BLaER1 (cell line): ENCODE results near the gene HOXD8.

Experiments
- H3K27ac ChIP-seq: shearing (Covaris generic); formaldehyde crosslinking; 2 replicates; pipeline ENCODE4 v1.8.1; 2022
- H3K27me3 ChIP-seq: shearing (Covaris generic); formaldehyde crosslinking; 2 replicates; pipeline ENCODE4 v1.8.1; 2022
- H3K36me3 ChIP-seq: shearing (Covaris generic); formaldehyde crosslinking; 2 replicates; pipeline ENCODE4 v1.8.1; 2022
- H3K4me1 ChIP-seq: shearing (Covaris generic); formaldehyde crosslinking; 2 replicates; pipeline ENCODE4 v1.8.1; 2022
- H3K4me2 ChIP-seq: shearing (Covaris generic); formaldehyde crosslinking; 2 replicates; pipeline ENCODE4 v1.8.1; 2022
- H3K4me3 ChIP-seq: shearing (Covaris generic); formaldehyde crosslinking; 2 replicates; pipeline ENCODE4 v1.8.1; 2022
- H3K9ac ChIP-seq: shearing (Covaris generic); formaldehyde crosslinking; 2 replicates; pipeline ENCODE4 v1.8.1; 2022
- H3K9me3 ChIP-seq: shearing (Covaris generic); formaldehyde crosslinking; 2 replicates; pipeline ENCODE4 v1.8.1; 2022
- H4K20me1 ChIP-seq: shearing (Covaris generic); formaldehyde crosslinking; 2 replicates; pipeline ENCODE4 v1.8.1; 2022
- Cebpa-rat ChIP-seq: shearing (Covaris generic); IDR thresholded peaks from 2 replicates; pipeline ENCODE4 v1.8.1; 2022

HOXD8 gene

GRCh38 chr2:176084611-176085119 lies 44.8 kb upstream of the HOXD8 start:
- Histone ChIP-seq H3K4me3 (no peak overlapping the region), H4K20me1 (peaks cover 83% of the 10 kb centered on the region), H3K36me3 (no peaks in the 10 kb centered on the region), H3K27me3 (peaks cover 100% of the 10 kb centered on the region), H3K9ac (no peak overlapping the region), H3K27ac (no peak overlapping the region), H3K4me1 (0 out of 2 replicates have a peak, but pooled peaks cover 2% of the 10 kb centered on the region), H3K4me2 (no peak overlapping the region), H3K9me3 (peaks cover 67% of the 10 kb centered on the region)
- no peak for TF ChIP-seq Cebpa-rat

DNA sequence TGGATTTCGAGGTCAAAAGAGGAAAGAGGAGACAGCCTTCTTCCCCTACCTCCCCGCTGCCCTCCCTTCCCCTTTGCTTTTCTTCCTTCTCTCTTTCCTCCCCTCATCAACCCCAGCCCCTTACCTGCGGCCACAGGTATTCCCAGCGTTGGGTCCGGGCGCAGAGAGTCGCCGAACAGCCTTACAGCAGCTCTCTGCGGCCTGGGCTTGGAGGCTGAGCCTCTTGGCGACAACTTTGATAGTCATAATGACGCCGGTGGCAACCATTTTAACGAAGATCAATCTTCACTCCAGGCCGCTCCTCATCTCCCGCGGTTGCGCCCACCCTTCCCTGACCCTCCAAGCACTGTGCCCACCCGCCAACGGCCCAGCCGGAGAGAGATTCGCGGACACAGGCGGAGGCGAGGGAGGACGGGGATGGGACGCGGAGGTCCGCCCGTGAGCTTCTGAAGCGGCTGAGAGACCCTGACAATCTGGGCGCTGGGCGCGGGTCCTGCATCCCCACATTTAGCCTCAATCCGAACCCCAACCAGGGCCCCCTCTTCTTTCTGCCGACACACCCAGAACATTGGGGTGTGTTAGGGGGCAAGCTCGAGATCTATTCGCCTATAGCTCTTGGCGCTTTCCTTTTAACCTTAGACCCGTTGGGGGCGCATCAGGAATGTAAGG lies 44.3 kb upstream of the HOXD8 start:
- Histone ChIP-seq H3K9me3 (peaks cover 61% of the 10 kb centered on the region), H3K36me3 (no peaks in the 10 kb centered on the region), H3K9ac (no peak overlapping the region), H4K20me1 (peaks cover 86% of the 10 kb centered on the region), H3K27ac (no peak overlapping the region), H3K4me3 (no peak overlapping the region), H3K27me3 (peaks cover 100% of the 10 kb centered on the region), H3K4me2 (no peak overlapping the region), H3K4me1 (no peaks in the 10 kb centered on the region)
- TF ChIP-seq Cebpa-rat = no peak

DNA sequence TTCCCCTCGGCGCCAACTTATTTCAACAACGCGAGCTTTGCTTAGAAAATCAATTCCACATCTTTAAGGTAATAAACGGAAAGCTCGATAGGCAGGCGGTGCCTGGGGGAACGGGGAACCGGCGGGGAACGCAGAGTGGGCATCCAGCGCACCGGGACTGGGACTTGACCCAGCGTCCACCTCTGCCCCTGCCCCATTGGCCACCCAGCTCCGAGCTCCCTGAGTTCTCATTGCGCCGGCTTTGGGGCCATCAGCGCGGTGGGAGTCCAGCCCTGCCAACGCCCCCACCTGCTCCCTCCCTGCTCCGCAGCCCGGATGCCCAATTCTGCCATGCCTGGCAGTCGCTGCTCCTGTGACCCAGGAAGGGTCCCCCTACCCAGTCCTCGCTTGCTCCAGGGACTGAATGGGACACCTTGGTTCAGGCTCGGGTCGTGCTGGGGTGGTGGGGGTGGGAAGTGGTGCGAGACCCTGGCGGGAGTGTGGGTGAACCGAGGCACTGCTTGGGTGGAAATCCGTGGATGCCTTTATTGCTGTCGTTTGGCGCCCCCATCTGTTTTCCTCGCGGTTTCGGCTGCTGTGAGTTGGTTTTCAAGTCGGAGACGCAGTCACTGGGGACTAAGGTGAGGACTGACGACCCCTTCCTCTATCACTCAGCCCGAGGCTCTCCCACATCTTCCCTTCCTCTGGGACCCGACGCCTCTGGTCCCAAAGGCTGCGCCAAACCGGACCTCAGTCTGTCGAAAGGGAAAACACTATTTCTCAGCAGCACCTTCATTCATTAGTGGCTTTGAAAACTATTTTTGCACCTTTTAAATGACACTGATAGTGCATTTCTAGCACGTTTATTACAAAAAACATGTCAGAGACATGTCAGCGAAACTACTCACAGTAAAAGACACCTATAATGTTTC lies 43.4 kb upstream of the HOXD8 start:
- H3K4me2 ChIP-seq = no peak overlapping the region
- H3K27me3 ChIP-seq = peaks cover 100% of the 10 kb centered on the region
- no peaks in the 10 kb centered on the region for H3K4me1 ChIP-seq
- no peaks in the 10 kb centered on the region for H3K36me3 ChIP-seq
- H3K4me3 ChIP-seq = no peak overlapping the region
- H3K9me3 ChIP-seq = peaks cover 53% of the 10 kb centered on the region
- no peak overlapping the region for H3K9ac ChIP-seq
- no peak for TF ChIP-seq Cebpa-rat
- peaks cover 87% of the 10 kb centered on the region for H4K20me1 ChIP-seq
- no peak overlapping the region for H3K27ac ChIP-seq

DNA sequence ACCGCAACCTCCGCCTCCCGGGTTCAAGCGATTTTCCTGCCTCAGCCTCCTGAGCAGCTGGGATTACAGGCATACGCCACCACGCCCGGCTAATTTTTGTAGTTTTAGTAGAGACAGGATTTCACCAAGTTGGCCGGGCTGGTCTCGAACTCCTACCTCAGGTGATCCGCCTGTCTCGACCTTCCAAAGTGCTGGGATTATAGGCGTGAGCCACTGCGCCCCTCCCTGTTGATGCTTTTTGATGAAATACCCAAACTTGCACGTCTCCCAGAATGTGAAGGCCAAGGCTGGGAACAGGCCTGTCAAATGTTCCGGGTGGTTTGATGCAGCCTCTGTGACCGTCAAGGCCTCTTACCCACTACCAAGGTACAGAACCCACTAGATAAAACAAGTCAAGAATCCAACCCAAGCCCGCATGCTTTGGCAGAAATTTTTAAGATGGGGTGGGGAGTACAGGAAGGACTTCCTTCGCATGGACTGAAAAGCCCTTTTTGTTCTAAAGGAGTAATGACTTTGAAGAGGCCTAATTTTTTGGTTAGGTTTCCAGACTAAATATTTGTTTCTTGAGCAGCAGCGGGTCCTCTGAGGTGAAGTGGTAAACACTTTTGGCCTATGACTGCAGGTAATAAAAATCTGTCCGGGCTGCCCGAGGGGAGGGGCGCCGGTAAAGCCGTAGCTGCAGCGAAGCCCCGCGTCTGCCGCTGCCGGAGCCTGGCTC lies 42.0 kb upstream of the HOXD8 start:
- H3K9ac ChIP-seq = no peak overlapping the region
- H3K4me2 ChIP-seq = no peak overlapping the region
- H3K4me3 ChIP-seq = no peak overlapping the region

DNA sequence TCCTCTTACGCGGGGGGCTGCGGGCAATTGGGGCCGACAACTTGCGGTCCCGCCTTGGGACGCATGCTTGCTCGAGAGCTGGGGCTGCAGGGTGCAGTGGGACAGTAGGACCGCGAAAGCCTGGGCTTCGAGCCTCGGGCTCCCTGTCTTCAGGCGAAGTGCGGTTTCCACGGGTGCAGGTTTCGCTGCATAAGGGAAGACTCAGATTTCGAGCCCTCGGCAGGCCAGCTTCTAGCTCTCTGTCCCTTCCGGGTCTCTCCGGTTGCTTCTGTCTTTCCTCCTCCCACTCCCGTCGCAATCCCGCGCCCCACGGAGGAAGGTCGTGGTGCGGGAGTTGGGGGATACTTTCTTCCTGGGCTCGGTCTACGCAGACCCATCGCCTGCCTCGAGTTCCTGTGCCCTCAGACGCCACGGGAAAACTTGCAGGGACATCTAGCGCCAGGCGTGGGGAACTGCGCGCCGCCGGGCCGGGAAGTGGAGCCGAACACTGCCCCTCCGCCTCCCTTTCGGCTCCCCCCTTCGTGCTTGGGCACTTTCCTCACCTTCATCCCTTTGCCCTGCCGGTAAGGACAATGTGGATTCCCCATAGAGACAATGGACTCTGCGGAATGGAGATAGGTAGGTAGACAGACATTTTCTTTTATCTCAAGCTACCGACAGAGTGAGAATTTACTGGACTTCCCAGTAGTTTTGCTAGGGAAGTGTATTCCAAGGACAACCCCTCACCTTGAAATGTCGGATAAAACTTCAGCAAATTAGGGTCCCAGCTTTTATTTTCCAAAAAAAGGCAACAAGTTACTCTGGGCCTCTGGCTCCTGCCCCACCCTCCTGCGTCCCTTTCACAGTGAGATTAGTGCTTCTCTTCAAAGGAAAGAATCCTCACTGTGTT lies 41.2 kb upstream of the HOXD8 start:
- no peak overlapping the region for H3K27ac ChIP-seq
- TF ChIP-seq Cebpa-rat = no peak
- H3K36me3 ChIP-seq = no peaks in the 10 kb centered on the region
- no peaks in the 10 kb centered on the region for H3K4me1 ChIP-seq
- peaks cover 97% of the 10 kb centered on the region for H4K20me1 ChIP-seq
- H3K4me3 ChIP-seq = no peak overlapping the region
- H3K4me2 ChIP-seq = no peak overlapping the region
- H3K27me3 ChIP-seq = peaks cover 100% of the 10 kb centered on the region
- peaks cover 46% of the 10 kb centered on the region for H3K9me3 ChIP-seq
- H3K9ac ChIP-seq = no peak overlapping the region

More for the DNA sequence above, 42.0 kb upstream of the HOXD8 start:
- Histone ChIP-seq H3K9me3 (peaks cover 46% of the 10 kb centered on the region), H3K4me1 (no peaks in the 10 kb centered on the region), H4K20me1 (peaks cover 95% of the 10 kb centered on the region), H3K36me3 (no peaks in the 10 kb centered on the region), H3K27ac (no peak overlapping the region), H3K27me3 (peaks cover 100% of the 10 kb centered on the region)
- no peak for TF ChIP-seq Cebpa-rat

- H3K27ac ChIP-seq = no peak overlapping the region
- peaks cover 97% of the 10 kb centered on the region for H4K20me1 ChIP-seq
- peaks cover 42% of the 10 kb centered on the region for H3K9me3 ChIP-seq
- H3K9ac ChIP-seq = no peak overlapping the region
- H3K36me3 ChIP-seq = no peaks in the 10 kb centered on the region
- peaks cover 100% of the 10 kb centered on the region for H3K27me3 ChIP-seq
- no peak overlapping the region for H3K4me2 ChIP-seq
- no peak for TF ChIP-seq Cebpa-rat
- H3K4me3 ChIP-seq = no peak overlapping the region
- H3K4me1 ChIP-seq = no peaks in the 10 kb centered on the region
These were observed 40.3 kb upstream of the HOXD8 start for GRCh38 chr2:176088937-176089842.

DNA sequence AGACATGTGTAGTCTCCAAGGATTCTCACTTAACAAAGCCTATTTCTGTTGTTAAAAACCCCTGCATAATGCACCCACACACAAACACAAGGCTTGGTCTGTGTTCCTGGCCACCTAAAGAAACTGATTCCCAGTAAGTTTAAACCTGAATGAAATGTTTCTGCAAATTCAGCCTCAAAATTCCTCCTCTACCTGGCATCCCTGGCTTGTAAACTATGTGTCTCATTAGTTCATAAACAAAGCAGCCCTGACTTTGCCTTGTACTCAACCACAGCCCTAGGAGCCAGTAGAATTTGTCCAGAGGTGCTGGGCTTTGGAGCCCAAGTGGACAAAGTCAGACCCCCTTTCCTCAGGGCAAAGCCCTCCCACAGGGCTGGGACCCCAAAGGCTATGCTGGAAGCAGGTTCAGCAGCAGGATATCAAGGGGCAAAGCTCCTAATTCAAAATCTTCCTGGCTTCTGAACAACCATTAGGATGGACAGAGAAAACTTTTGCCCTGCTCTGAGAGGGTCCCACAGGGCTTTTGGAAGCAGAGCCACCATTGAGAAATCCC lies 39.6 kb upstream of the HOXD8 start:
- no peaks in the 10 kb centered on the region for H3K4me1 ChIP-seq
- H3K4me3 ChIP-seq = no peak overlapping the region
- no peak overlapping the region for H3K9ac ChIP-seq
- no peak overlapping the region for H3K27ac ChIP-seq
- H3K4me2 ChIP-seq = no peak overlapping the region
- H4K20me1 ChIP-seq = peaks cover 97% of the 10 kb centered on the region
- no peak for TF ChIP-seq Cebpa-rat
- peaks cover 35% of the 10 kb centered on the region for H3K9me3 ChIP-seq
- H3K27me3 ChIP-seq = peaks cover 100% of the 10 kb centered on the region
- H3K36me3 ChIP-seq = no peaks in the 10 kb centered on the region

DNA sequence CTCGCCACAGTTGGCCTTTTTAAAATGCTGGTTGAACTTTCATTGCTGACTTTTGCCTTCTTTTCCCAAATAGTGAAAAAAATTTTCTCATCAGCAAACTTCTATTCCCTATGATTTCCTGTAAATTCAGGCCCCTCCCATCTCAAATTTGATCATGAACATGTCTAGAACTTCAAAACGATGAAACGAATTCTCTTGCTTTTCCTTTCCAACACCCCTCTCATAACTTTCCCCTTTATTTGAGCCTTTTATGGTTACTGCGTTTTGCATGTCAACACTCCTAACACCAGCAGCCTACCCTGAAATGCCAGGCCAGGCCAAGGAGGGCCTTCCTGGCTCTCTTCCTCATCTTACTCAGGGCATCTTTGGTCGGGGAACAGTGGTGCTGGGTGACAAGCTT lies 38.6 kb upstream of the HOXD8 start:
- H3K27me3 ChIP-seq = peaks cover 100% of the 10 kb centered on the region
- no peak overlapping the region for H3K4me3 ChIP-seq
- no peak for TF ChIP-seq Cebpa-rat
- H3K9ac ChIP-seq = no peak overlapping the region
- no peaks in the 10 kb centered on the region for H3K4me1 ChIP-seq
- H4K20me1 ChIP-seq = peaks cover 97% of the 10 kb centered on the region
- H3K36me3 ChIP-seq = no peaks in the 10 kb centered on the region
- no peak overlapping the region for H3K4me2 ChIP-seq
- peaks cover 26% of the 10 kb centered on the region for H3K9me3 ChIP-seq
- no peak overlapping the region for H3K27ac ChIP-seq
